ENCODE measurements around the gene SPINK5.
"Not testable (repeated sequence)": the region's sequence is repeated elsewhere in the genome, so short reads cannot be mapped to it uniquely, and the experiment has no call there.

Gene SPINK5

GRCh38 chr5:148063861-148064260, at the start of gene SPINK5:
Gene SPINK5 (plus strand): TSS chr5:148063980. CDS start chr5:148064045, 65 bp downstream.
- DNase-seq: peak; percentile 6

- DNase-seq: no peak
Observed at GRCh38 chr5:148014276-148014675, 49.5 kb upstream of the SPINK5 start.

- DNase-seq: no peak
Observed at GRCh38 chr5:148020257-148020988, 43.4 kb upstream of the SPINK5 start.

- no peak for DNase-seq
Observed at GRCh38 chr5:148027505-148027904, 36.3 kb upstream of the SPINK5 start.

- DNase-seq: no peak
Observed at GRCh38 chr5:148029131-148029530, 34.6 kb upstream of the SPINK5 start.

GRCh38 chr5:148033134-148033533, 30.6 kb upstream of the SPINK5 start:
- no peak for DNase-seq

GRCh38 chr5:148035676-148036075, 28.1 kb upstream of the SPINK5 start:
- DNase-seq: no peak

- DNase-seq: no peak
Observed at GRCh38 chr5:148042881-148043280, 20.9 kb upstream of the SPINK5 start.

GRCh38 chr5:148043705-148044104, 20.1 kb upstream of the SPINK5 start:
- no peak for DNase-seq

- DNase-seq: not testable (repeated sequence)
Observed at GRCh38 chr5:148055160-148055559, 8.6 kb upstream of the SPINK5 start.

- DNase-seq: no peak
Observed at GRCh38 chr5:148060309-148060708, 3.5 kb upstream of the SPINK5 start.

GRCh38 chr5:148060881-148061280, 2.9 kb upstream of the SPINK5 start:
- DNase-seq: no peak

- no peak for DNase-seq
Observed at GRCh38 chr5:148070621-148071020, 6.8 kb downstream of the SPINK5 start.

GRCh38 chr5:148072207-148072606, 8.4 kb downstream of the SPINK5 start:
- DNase-seq: no peak

GRCh38 chr5:148075529-148075928, 11.7 kb downstream of the SPINK5 start:
- no peak for DNase-seq

- DNase-seq: no peak
Observed at GRCh38 chr5:148083203-148083602, 19.4 kb downstream of the SPINK5 start.

GRCh38 chr5:148084269-148084668, 20.5 kb downstream of the SPINK5 start:
- peak; percentile 22 for DNase-seq

GRCh38 chr5:148085310-148085709, 21.5 kb downstream of the SPINK5 start:
- no peak for DNase-seq

GRCh38 chr5:148085977-148086705, 22.4 kb downstream of the SPINK5 start:
- DNase-seq: peak; percentile 56

GRCh38 chr5:148090146-148090772, 26.5 kb downstream of the SPINK5 start:
- DNase-seq: no peak

- DNase-seq: no peak
Observed at GRCh38 chr5:148090773-148091250, 27.0 kb downstream of the SPINK5 start.

- DNase-seq: no peak
Observed at GRCh38 chr5:148091991-148092964, 28.5 kb downstream of the SPINK5 start.

- DNase-seq: no peak
Observed at GRCh38 chr5:148094336-148094735, 30.6 kb downstream of the SPINK5 start.

Measured in NCI-H2171 treated with DMSO at 0.1 percent for 48 hours (cell line).